GM20431 (cell line): ENCODE data around the gene TAF4.

Source experiments
- in situ Hi-C: fragments of 300-500 bp; cut with MseI, MboI; formaldehyde crosslinking; loops from one replicate; pipeline ENCODE4 v1.15.0; 2020; ENCODE audit warnings: low sequenced_read_pairs; ENCODE audit not compliant: unreplicated experiment

TAF4 gene

DNA sequence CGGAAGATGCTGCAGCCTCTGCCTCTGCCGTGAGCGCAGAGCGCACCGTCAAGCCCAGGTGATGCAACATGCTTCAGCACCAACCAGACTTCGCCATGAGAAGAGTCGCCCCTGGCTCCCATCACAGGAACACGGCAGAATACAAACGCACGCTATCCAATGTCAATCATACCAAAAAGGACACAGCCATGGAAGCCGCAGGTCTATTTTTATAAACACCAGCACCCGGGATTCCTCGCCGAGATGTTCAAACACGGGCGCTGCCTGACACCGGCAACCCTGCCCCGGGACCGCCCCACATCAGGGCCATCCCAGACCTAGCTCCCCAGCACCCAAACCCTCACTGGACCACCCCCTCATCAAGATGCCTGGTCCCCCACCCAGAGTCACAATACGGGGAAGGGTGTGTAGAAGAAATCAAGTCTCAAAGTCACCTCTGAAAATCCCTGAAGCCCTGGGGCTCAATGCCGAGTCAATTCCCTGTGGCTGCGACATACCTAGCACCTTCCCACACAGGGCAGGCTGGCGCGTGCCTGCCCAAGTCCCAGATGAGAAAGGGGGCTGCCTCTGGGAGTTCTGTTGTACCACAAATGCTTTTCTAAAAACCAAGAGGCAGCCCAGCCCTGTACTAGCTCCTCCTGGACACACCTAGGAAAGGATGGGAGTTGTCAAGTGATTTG, 17.9 kb downstream of the TAF4 start:
- in situ Hi-C loops = no loop called here

DNA sequence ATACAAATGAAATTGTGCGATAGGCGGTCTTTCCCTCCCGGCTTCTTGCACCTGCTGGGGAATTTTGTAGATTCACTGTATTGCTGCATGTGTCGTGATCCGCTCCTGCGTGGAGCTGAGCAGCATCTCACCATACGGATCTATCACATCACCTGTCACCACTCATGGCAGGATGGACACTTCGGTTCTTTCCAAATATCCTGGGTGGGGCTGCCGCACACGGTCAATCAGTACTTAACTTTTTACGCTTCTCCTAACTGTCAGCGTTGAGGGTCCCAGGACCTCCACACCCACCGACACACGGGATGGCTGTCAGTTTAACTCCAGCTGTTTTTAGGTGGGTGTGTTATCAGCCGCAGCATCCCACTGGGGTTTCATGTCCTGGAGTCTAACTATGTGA, 19.2 kb downstream of the TAF4 start:
- in situ Hi-C loops = no loop called here

DNA sequence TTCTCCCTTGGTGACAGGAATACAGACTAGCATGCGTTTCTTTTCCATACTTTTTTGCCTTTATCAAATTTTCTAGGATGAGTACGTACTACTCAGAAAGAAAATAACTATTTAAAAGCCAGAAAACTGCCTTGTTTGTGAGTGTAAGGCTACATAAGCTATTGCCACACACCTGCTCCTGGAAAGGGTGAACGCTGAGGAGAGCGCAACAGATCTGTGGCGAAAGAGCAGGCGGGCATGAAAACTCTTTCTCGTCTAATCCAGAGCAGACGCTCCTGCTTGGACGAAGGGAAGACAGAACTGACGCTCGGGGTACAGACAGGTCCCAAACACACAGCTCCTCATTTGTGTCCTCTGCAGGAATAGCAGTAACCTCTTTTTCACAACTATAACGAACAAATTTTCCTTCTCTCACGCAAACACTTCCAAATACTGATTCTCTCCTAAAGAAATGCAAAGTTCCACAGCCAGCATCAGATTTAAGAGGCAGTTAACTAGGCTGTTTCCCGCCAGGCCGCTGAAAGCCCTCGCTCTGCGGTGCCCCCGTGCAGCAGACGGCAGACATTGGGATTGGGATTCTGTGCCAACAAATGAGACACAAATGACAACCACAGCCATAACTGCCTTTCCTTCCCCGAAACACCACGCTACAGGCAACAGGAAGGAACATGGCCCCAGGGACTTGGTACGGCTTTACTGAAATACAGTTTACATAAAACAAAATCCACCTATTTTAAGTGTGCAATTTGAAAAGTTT, 20.0 kb downstream of the TAF4 start:
- in situ Hi-C loops = no loop called here

DNA sequence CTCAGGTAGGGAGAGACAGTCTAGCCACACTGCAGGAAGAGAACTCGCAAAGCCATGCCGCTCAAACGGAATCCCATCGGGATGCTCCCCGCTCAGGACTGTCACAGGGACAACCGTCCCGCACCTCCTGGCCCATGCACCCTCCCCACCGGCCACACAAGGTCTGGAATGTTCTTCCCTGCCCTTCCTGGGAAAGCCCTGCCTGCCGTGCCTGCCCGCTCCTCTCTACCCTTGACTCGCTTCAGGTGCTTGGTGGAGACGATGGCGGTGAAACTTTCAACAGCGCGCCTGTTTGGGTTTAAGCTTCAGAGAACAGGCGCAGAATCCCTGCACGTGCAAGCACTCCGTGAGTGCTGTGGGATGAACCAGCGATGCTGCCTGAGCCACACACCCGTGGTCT, 20.6 kb downstream of the TAF4 start:
- in situ Hi-C loops = no loop called here

DNA sequence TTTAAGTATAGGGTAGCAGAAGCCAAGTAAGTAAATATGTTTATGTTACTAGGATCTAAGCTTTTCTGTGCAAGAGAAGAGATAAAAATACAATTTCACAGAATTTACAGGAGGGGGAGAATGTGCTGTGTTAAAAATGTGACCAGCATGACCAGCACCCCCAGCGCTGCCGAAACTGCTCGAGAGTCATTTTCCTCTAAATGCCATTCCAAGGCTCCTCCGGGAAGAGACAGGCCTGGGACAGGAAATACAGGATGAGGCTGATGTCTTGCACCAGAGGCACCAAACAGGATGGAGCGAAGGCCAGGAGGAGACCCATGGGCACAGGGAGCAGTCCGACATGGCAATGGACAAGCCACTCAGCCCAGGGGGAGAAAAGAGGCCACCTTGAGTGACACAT, 21.1 kb downstream of the TAF4 start:
- in situ Hi-C loops = no loop called here

DNA sequence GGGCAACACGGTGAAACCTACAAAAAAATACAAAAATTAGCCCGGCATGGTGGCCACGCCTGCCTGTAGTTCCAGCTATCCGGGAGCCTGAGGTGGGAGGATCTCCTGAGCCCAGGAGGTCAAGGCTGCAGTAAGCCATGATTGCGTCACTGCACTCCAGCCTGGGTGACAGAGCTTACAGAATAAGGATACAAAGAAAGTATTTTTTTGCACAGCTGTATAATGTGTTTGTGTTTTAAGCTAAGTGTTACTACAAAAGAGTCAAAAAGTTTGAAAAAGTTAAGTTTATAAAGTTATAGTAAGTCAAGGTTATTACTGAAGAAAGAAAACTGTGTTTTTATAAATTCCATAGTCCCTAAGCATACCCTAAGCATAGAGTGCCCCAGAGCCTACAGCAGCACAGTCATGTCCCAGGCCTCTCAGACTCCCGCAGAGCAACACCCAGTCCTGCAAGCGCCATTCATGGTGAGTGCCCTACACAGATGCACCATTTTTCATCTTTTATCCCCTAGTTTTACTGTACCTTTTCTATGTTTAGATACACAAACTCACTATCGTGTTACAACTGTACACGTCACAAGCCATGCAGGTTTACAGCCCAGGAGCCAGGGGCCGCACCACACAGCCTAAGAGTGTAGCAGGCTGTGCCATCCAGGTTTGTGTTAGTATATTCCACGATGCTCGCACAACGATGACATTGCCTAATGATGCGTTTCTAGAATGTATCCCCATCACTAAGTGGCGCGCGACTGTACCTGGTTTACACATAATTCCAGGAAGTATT, 22.4 kb downstream of the TAF4 start:
- in situ Hi-C loops = no loop called here

DNA sequence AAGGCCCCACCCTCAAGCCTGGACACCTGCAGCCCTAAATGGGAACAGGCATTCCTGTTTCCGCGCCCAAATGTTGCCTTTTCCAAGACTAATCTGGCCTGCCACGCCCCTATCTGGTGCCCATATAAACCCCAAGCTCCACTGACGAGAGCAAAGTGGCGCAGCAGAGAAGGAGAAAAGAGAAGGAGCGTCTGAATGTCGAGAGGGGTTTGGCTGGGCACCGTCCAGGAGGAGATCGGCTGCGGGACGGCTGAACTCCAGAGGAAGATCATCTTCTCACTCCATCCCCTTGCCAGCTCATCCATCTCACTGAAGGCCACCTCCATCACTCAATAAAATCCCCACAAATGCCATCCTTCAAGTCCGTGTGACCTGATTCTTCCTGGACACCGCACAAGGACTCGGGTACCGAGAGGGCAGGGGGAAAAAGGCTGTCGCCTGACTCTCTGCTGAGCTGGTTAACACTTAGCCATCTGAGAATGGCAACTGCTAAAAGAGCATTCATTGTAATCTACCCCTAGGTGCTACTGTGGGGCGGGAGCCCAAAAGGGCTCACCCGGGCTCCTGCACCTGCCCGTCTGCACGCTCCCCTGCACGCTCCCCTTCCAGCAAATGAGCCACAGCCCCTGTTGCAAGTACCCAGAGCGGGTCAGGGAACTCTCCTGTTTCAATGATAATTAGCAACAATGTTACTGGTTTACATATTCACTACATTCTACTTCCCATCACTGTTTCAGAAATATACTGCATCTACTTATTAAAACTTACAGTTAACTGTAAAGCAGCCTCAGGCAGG, 23.5 kb downstream of the TAF4 start:
- in situ Hi-C loops = no loop called here

DNA sequence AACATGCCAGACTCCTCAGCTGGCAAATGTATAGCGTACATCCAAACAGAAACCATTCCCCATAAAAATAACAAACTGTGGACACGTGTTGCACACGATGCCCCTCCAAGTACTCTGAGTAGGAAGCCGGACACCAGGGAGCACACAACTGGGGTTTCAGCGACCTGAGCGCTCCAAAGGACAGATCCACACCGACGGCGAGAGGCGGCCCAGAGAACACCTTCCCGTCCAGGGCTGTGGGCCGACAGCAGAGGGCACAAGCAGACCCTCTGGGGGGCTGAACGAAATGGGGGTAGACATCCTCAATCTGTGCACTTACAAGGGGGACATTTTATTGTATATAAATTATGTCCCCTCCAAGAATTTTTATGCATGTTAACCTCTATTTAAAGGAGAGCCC, 24.7 kb downstream of the TAF4 start:
- in situ Hi-C loops = no loop called here

DNA sequence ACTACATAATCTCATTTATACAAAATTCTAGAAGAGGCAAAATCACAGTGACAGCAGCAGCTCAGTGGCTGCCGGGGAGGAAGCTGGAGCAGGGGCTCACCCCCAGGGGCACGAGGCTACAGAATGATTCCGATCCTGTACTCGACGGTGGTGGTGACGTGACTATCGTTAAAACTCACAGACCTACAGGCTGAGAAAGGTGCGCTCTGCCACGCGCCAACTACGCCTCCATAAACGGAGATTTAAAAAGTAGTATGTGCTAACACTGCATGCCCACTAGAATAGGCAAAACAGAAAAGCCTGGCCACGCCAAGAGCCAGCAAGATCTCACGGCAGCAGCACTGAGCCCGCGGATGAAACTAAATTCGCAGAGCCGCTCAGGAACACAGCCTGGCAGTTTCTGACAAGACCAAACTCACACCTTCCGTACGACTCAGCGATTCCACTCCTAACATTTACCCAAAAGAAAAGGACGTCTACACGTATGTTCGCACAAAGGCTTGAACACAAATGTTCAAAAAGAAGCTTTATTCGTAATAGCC, 25.2 kb downstream of the TAF4 start:
- in situ Hi-C loops = no loop called here

DNA sequence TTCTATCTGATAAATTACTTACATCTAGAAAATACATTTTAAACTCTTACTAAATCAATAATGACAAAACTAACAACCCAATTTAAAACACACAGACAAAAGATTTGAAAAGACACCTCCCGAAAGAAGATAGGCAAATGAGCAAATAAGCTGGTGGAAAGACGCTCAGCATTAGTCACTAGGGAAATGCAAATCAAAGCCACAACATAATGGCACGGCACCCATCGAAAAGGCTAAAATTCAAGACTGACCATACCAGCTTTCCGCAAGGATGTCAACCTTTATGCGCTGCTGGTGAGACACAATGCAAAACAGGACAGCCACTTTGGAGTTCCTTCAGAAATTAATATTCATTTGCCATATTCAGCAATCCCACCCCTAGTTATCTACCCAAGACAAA, 25.9 kb downstream of the TAF4 start:
- in situ Hi-C loops = no loop called here

DNA sequence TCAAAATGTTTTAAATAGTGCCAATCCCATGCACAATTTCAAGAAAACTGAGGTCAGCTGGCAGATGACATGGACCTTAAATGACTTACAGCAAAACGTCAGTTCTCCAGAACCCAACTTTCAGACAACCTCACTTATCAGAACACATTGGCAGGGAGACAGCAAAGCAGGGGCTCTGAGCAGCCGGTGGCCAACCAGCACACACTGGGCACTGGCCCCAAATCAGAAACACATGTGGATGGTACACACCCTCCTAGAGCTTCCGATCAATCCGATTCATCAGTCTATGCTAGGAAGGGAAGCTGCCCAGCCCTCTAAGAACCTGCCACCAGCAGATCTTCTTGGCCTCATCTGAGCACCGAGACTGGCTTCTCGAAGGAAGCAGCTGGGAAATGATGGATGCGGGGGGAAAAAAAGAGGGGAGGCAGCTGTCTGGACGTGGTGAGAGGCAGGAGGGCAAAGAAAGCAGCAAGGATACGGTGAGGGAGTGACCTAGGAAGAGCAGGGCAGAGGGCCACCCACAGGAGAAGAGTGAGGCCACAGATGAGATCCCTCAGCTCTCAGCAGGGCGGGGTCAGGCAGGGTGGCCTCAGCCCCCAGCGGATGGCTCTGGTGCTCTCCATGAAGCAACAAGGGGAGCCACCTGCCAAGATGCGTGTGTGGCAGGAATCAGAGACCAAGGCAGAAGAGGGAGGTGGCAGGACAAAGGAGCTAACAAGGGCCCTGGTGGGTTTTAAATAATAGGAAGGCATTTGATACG, 32.9 kb downstream of the TAF4 start:
- in situ Hi-C loops = no loop called here

DNA sequence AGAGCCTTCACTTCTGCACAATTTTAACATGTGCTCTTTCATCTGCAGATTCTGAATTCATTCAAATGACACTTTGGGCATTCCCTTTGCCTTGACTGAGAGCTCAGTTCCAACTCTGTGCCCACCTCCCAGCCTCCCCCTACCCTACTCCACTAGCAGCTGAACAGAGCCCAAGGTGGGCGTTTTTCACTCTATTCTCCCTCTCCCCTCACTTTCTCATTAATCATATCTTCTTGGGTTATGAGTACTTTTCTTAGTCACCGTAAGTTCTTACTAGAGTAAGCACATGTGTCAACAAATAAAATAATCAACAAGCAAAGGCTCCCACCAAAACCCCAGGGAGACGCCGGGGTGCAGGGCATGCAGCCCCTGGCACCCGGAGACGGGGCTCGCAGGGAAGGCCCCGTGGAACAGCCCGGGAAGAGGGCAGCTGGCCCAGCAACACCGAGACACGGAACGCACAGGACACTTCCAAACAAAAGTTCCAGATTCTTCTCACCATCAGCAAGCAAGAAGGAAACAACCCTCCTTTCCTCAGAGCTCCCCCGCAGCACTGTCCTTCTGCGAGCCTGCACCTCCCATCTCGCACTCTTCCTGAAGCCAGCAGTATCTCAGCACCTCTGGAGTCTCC, 34.1 kb downstream of the TAF4 start:
- in situ Hi-C loops = no loop called here

DNA sequence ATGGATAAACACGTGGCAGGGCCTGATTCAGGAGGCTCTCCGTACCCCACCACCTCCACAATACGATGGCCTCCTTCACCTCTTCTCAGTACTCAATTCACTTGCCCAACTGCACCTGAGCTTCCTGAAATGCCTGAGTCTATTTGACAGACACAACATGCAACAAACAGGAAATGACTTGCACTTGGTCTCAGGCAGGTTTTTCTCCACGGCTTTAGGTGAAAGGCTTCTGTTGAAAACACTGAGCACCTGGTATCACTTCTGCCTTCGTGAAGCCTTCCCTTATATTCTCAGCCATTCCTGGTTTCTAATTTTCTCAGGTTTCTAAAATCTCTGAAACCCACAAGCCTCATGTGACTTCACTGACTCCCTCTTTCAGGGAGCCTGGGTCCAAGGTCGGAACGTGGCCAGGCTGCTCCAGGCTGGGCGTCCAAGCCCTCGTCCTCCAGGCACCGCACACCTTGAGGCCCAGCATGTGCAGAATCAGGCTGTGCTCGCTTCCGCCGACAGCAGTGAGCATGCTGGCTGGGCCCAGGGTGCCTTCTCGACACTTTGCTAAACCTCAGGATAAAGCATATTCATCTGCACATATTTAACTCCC, 34.7 kb downstream of the TAF4 start:
- in situ Hi-C loops = no loop called here

DNA sequence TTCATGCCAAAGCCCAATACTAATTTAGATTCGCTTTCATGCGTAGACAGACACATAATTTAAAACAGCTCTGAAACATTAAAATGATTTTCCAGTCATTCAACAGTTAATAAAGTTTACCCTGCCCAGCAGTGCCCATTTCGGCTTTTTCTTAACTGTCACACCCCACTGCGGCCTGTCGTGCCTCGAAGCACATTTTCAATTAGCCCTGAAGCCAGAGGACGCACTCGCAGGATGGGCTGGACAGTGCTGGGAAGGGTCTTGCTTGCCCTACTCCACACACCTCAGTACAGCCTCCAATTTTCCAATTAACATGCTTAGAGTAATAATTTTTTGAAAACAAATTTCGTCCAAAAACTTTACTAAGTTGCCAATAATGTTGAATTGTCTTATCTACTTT, 35.3 kb downstream of the TAF4 start:
- in situ Hi-C loops = no loop called here

DNA sequence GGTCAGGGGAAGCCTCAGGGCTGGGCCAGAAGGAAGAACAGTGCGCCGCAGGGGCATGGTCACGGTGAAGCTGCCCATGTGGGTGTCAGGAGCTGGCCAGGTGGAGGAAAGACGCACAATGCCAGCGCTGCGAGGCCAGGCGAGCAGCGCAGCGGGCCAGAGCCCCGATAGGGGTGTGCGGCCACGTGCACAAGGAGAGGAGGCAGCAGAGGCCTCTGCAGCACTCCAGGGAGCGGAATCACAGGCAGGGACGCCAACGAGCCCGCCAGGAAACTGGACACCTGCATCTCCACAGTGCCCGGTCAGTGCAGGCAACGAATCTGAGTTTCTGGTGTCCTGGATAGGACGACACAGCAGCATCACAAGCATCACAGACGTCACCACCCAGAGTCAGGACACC, 35.7 kb downstream of the TAF4 start:
- in situ Hi-C loops = no loop called here

DNA sequence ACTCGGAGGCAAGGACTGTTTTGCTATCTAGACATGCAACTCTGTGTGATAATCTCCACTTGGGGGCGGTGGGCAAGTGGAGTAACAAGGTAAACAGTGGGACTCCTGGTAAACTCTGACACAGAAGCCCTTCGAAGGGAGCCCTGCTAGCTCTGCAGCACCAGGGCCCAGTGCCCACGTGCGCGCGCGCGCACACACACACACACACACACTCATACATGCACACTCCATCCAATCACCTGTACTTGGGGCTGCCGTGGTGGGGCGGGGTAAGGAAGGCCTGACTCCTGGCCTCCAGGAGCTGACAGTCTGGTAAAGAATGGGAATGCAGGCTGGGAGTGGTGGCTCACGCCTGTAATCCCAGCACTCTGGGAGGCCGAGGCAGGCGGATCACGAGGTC, 36.4 kb downstream of the TAF4 start:
- in situ Hi-C loops = no loop called here

DNA sequence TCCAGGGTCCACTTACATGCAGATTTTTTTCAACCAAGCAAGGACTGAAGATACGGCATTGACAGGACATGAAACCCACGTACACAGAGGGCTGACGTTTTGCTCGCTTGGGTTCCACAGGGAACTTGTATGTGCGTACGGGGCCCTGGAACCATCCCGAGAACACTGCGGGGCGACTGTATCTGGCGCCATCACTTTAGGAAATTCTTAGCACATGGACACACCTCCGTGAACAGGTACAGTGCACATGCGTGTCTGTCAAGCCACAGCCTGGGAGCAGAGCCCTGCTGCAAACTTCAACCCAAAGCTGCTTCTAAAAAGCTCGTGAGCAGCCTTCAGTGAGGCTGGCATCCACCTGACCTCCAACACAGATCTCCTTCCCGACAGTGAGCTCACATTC, 37.3 kb downstream of the TAF4 start:
- in situ Hi-C loops = no loop called here

DNA sequence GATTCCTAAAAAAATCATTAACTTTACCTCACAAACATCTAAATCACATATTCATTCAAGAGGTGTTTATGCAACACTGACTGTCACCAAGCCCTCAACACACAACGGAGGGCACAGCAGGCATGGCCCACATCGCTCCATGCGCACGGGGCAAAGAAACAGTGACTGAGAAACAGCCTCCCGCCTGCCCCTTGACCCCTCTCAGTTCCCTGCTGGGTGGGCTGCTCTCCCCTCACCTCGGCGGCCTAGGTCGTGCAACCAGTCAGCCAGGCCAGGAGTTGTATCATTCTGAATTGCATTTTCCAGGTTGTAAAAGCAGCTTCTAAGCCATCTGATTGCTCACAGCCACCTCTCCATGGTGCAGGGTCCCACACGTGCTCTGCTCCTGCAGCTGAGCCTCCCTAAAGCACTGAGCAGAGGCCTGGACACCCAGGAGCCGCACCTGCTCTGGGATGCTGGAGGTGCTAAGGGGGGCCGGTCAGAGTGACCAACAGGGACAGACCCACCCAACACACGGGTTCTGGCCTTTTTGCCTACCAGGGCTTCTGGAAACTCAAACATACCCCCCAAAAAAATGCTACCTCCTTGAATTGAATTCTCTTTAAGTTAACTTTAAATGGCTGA, 37.9 kb downstream of the TAF4 start:
- in situ Hi-C loops = no loop called here
